IMR-90 (cell line): Measurements from ENCODE around the gene CEBPG. TPM values are rescaled to one million over a fixed set of nuclear protein-coding genes. Genes with fewer than 3 reads are reported as not detected.

Experiments
- ATAC-seq: fragments of 200-7000 bp; cut with Tn5 transposase; 2 replicates; pipeline ENCODE4 v1.9.1; 2020; ENCODE audit warnings: low read depth, mild to moderate bottlenecking, moderate library complexity
- BruUV-seq: library from RNA; stranded (reverse); fragments of 400-500 nt; replicated peaks from 2 replicates; lab custom pipeline; 2021; lab: Mats Ljungman, UMichigan
- CTCF ChIA-PET: fragments of 300-600 bp; formaldehyde crosslinking; extraction: SDS; loops from one replicate; lab custom pipeline; 2021; ENCODE audit warnings: antibody characterized with exemption; lab: Yijun Ruan, JAX
- POLR2A ChIA-PET: fragments of 300-600 bp; sonication (Branson Sonifier 250); formaldehyde crosslinking; loops from one replicate; lab custom pipeline; 2022; ENCODE audit warnings: antibody characterized with exemption; ENCODE audit not compliant: unreplicated experiment; lab: Charles Lee
- DNase-seq: peaks from one replicate; pipeline ENCODE4 v3.0.0; 2013
- H2AFZ ChIP-seq: replicated peaks from 2 replicates; pipeline ENCODE3; 2013; ENCODE audit warnings: low read length, mild to moderate bottlenecking; ENCODE audit not compliant: poor library complexity
- H2AK5ac ChIP-seq: 2 replicates; pipeline ENCODE4 v1.6.1; 2013; ENCODE audit warnings: low read depth, low read length, inconsistent platforms
- H2AK9ac ChIP-seq: replicated peaks from 2 replicates; pipeline ENCODE3; 2013; ENCODE audit warnings: mild to moderate bottlenecking, low read depth, low read length, moderate library complexity; ENCODE audit not compliant: poor library complexity
- H2BK120ac ChIP-seq: 2 replicates; pipeline ENCODE4 v1.6.1; 2013; ENCODE audit warnings: low read depth, low read length, inconsistent platforms
- H2BK15ac ChIP-seq: 3 replicates; pipeline ENCODE4 v1.6.1; 2013; ENCODE audit warnings: low read depth, low read length, inconsistent platforms
- H2BK20ac ChIP-seq: 2 replicates; pipeline ENCODE4 v1.6.1; 2013; ENCODE audit warnings: low read depth, mild to moderate bottlenecking, inconsistent platforms, low read length, moderate library complexity
- H2BK5ac ChIP-seq: 2 replicates; pipeline ENCODE4 v1.6.1; 2013; ENCODE audit warnings: mild to moderate bottlenecking, low read depth, low read length, inconsistent platforms; ENCODE audit not compliant: poor library complexity, severe bottlenecking
- H3K14ac ChIP-seq: replicated peaks from 2 replicates; pipeline ENCODE4 v1.6.1; 2013; ENCODE audit warnings: low read depth, low read length, inconsistent platforms
- H3K18ac ChIP-seq: 2 replicates; pipeline ENCODE4 v1.6.1; 2013; ENCODE audit warnings: low read depth, low read length, control low read depth
- H3K23ac ChIP-seq: 2 replicates; pipeline ENCODE4 v1.6.1; 2013; ENCODE audit warnings: low read depth, low read length, inconsistent platforms
- H3K27ac ChIP-seq: 2 replicates; pipeline ENCODE4 v1.5.1; 2013; ENCODE audit warnings: mild to moderate bottlenecking, control low read depth, low read length; ENCODE audit not compliant: insufficient read depth
- H3K27me3 ChIP-seq: 2 replicates; pipeline ENCODE4 v1.6.1; 2013; ENCODE audit warnings: low read length; ENCODE audit not compliant: control insufficient read depth, insufficient read depth
- H3K36me3 ChIP-seq: 2 replicates; pipeline ENCODE4 v1.6.1; 2013; ENCODE audit warnings: low read length, mixed read lengths; ENCODE audit not compliant: control insufficient read depth, insufficient read depth
- H3K4ac ChIP-seq: 2 replicates; pipeline ENCODE4 v1.6.1; 2013; ENCODE audit warnings: low read depth, low read length, inconsistent platforms
- H3K4me1 ChIP-seq: 2 replicates; pipeline ENCODE4 v1.6.1; 2013; ENCODE audit warnings: low read length, mixed read lengths; ENCODE audit not compliant: control insufficient read depth, insufficient read depth
- H3K4me2 ChIP-seq: 2 replicates; pipeline ENCODE4 v1.6.1; 2013; ENCODE audit warnings: low read depth, mild to moderate bottlenecking, control low read depth, low read length, moderate library complexity
- H3K4me3 ChIP-seq: 2 replicates; pipeline ENCODE4 v1.5.1; 2013; ENCODE audit warnings: low read depth, mild to moderate bottlenecking, control low read depth, low read length, moderate library complexity; ENCODE audit not compliant: insufficient read depth
- H3K56ac ChIP-seq: 2 replicates; pipeline ENCODE4 v1.6.1; 2013; ENCODE audit warnings: low read length, inconsistent platforms; ENCODE audit not compliant: insufficient read depth; ENCODE audit errors: extremely low read depth
- H3K79me1 ChIP-seq, 2 experiments: 2 replicates each; pipeline ENCODE4 v1.6.1; 2013; ENCODE audit warnings: low read length in 2 of 2, inconsistent platforms in 1 of 2, low read depth in 1 of 2
- H3K9ac ChIP-seq: 2 replicates; pipeline ENCODE4 v1.6.1; 2013; ENCODE audit warnings: low read depth, low read length, control low read depth
- H3K9me1 ChIP-seq: 2 replicates; pipeline ENCODE4 v1.6.1; 2013; ENCODE audit warnings: low read length, inconsistent platforms; ENCODE audit not compliant: insufficient read depth
- H3K9me3 ChIP-seq: 2 replicates; pipeline ENCODE4 v1.6.1; 2013; ENCODE audit warnings: low read length; ENCODE audit not compliant: control insufficient read depth, insufficient read depth
- H4K20me1 ChIP-seq: 2 replicates; pipeline ENCODE4 v1.6.1; 2013; ENCODE audit warnings: low read length, inconsistent platforms; ENCODE audit not compliant: insufficient read depth
- H4K5ac ChIP-seq: 2 replicates; pipeline ENCODE4 v1.6.1; 2013; ENCODE audit warnings: mild to moderate bottlenecking, low read depth, low read length, control low read depth
- H4K8ac ChIP-seq, 2 experiments: 2 replicates each; pipeline ENCODE4 v1.6.1; 2013; ENCODE audit warnings: low read depth in 2 of 2, low read length in 2 of 2, control low read depth in 1 of 2, inconsistent platforms in 1 of 2
- H4K91ac ChIP-seq: 2 replicates; pipeline ENCODE4 v1.6.1; 2013; ENCODE audit warnings: low read depth, low read length, inconsistent platforms; ENCODE audit not compliant: insufficient read depth
- BHLHE40 ChIP-seq: fragments of 150-350 bp; IDR thresholded peaks from 2 replicates; pipeline ENCODE4 v1.6.1; 2016; ENCODE audit warnings: mild to moderate bottlenecking, low read depth, low read length
- CEBPB ChIP-seq: IDR thresholded peaks from 2 replicates; pipeline ENCODE4 v1.6.1; 2012; ENCODE audit warnings: low read depth, low read length, improper control_type of control experiment
- CHD1 ChIP-seq: IDR thresholded peaks from 2 replicates; pipeline ENCODE4 v1.6.1; 2012; ENCODE audit warnings: low read depth, low read length, improper control_type of control experiment
- CTCF ChIP-seq: conservative IDR thresholded peaks from 2 replicates; pipeline ENCODE4 v1.5.1; 2012; ENCODE audit warnings: mild to moderate bottlenecking, low read depth, low read length, improper control_type of control experiment
- FOS ChIP-seq: fragments of 150-350 bp; IDR thresholded peaks from 2 replicates; pipeline ENCODE4 v1.6.1; 2016; ENCODE audit warnings: low read depth, low read length
- MAFK ChIP-seq: IDR thresholded peaks from 2 replicates; pipeline ENCODE4 v1.6.1; 2012; ENCODE audit warnings: low read depth, low read length, improper control_type of control experiment
- MAZ ChIP-seq: IDR thresholded peaks from 2 replicates; pipeline ENCODE4 v1.6.1; 2012; ENCODE audit warnings: low read depth, mild to moderate bottlenecking, low read length, improper control_type of control experiment, moderate library complexity, borderline replicate concordance
- MXI1 ChIP-seq: IDR thresholded peaks from 2 replicates; pipeline ENCODE4 v1.6.1; 2012; ENCODE audit warnings: low read depth, mild to moderate bottlenecking, low read length, moderate library complexity, borderline replicate concordance
- NFE2L2 ChIP-seq: fragments of 150-350 bp; IDR thresholded peaks from 2 replicates; pipeline ENCODE4 v1.6.1; 2016; ENCODE audit warnings: low read depth, mild to moderate bottlenecking, low read length
- POLR2A ChIP-seq: IDR thresholded peaks from 2 replicates; pipeline ENCODE4 v1.6.1; 2012; ENCODE audit warnings: mild to moderate bottlenecking, low read depth, low read length
- RAD21 ChIP-seq: IDR thresholded peaks from 2 replicates; pipeline ENCODE4 v1.6.1; 2012; ENCODE audit warnings: low read length, improper control_type of control experiment
- RCOR1 ChIP-seq: IDR thresholded peaks from 2 replicates; pipeline ENCODE4 v1.6.1; 2012; ENCODE audit warnings: mild to moderate bottlenecking, low read length, improper control_type of control experiment; ENCODE audit not compliant: insufficient replicate concordance
- RFX5 ChIP-seq: IDR thresholded peaks from 2 replicates; pipeline ENCODE4 v1.8.0; 2012; ENCODE audit warnings: low read depth, mild to moderate bottlenecking, low read length, moderate library complexity
- SMC3 ChIP-seq: fragments of 150-350 bp; IDR thresholded peaks from 2 replicates; pipeline ENCODE4 v1.6.1; 2016; ENCODE audit warnings: low read depth, mild to moderate bottlenecking, antibody characterized with exemption, low read length, moderate library complexity
- USF2 ChIP-seq: fragments of 150-350 bp; IDR thresholded peaks from 2 replicates; pipeline ENCODE4 v1.6.1; 2017; ENCODE audit warnings: mild to moderate bottlenecking, antibody characterized with exemption, low read length, low read depth
- WGBS, 2 experiments: methylation state at CpG; one replicate each; pipeline versions ENCODE4 v1.1.5 to v1.1.7; 2013; ENCODE audit warnings: missing lambda C conversion rate in 2 of 2; ENCODE audit not compliant: insufficient read length in 1 of 2; ENCODE audit errors: extremely low coverage in 2 of 2; 5-methylcytosine and 5-hydroxymethylcytosine counted together
- dilution Hi-C: fragments of 300-500 bp; cut with HindIII; formaldehyde crosslinking; loops from one replicate; pipeline ENCODE4 v1.14.3; 2018; ENCODE audit warnings: low sequenced_read_pairs; ENCODE audit not compliant: unreplicated experiment
- in situ Hi-C: fragments of 300-500 bp; cut with MboI; formaldehyde crosslinking; loops from 3 replicates; pipeline ENCODE4 v1.14.3; 2019; ENCODE audit warnings: low sequenced_read_pairs, inconsistent platforms, mixed read lengths
- intact Hi-C: fragments of 100-400 bp; cut with micrococcal nuclease; formaldehyde crosslinking; loops from 2 replicates; pipeline ENCODE4 v1.10.0; 2022
- polyA plus RNA-seq, 3 experiments: library from polyadenylated mRNA; depleted of rRNA; stranded (reverse); fragments of >200 nt; gene quantifications; 2 replicates each; pipeline ENCODE4 v1.2.3, GENCODE V29; 2012; ENCODE audit warnings: low replicate concordance in 1 of 3
- total RNA-seq: library from RNA; depleted of rRNA; stranded (reverse); fragments of >200 nt; gene quantifications from 2 replicates; pipeline ENCODE4 v1.2.3, GENCODE V29; 2012
- TF ChIP-seq, protein P1 (sequence below): fragments of 150-350 bp; IDR thresholded peaks from 2 replicates; pipeline ENCODE4 v1.6.1; 2016; ENCODE audit warnings: low read depth, mild to moderate bottlenecking, low read length, moderate library complexity, borderline replicate concordance

Gene CEBPG
- total and polyA plus RNA-seq, 2 of the 4 experiments (the other 2 are of a cell fraction): 9.2 to 14.3 TPM

DNA sequence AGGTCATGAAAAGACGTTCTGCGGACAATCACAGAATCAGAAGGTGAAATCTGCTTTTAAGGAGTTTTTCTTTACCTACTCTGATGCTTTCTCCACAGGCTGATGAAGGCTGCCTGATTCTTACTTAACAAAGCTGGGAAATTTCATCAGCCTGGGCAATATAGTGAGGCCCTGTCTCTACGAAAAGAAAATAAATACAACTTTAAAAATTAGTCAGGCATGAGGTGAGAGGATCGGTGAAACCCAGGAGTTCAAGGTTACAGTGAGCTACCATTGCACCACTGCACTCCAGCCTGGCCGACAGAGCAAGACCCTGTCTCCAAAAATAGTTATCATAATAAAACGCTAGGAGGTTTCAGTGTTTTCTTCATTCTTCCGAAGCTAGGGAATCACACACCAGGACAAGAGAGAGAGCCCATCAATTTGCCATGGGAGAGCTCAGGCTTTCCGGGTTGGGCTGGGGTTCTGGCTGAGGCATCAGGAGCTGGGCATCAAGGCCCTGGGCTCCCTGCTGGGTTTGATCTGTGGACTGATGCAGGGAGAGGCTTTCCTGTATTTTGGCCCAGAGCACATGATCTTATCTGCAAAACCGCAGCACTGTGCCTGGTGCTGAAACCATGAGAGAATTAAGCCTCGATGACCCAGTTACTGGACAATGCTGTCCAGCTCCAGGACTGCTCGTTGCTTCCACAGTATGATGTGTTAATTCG, 25.1 kb upstream of the CEBPG start:
- H3K4me1 ChIP-seq: no peaks in the 10 kb centered on the region

More for the DNA sequence above, 25.1 kb upstream of the CEBPG start:
- H4K8ac ChIP-seq: no peak overlapping the region
- DNase-seq (no peak), ATAC-seq (no peak)
- dilution Hi-C loops (no loop called here), in situ Hi-C loops (no loop called here), intact Hi-C loops (no loop called here)
- H2BK20ac ChIP-seq: no peak overlapping the region
- no peak overlapping the region for H3K4me3 ChIP-seq
- H2BK15ac ChIP-seq: no peak overlapping the region
- H3K79me1 ChIP-seq: no peaks in the 10 kb centered on the region
- POLR2A ChIA-PET: no interaction called here
- no peak overlapping the region for H4K5ac ChIP-seq
- peaks cover 5% of the 10 kb centered on the region for H3K27me3 ChIP-seq
- no peak overlapping the region for H3K9ac ChIP-seq
- WGBS, 2 experiments: 55% methylated on average over 3 of the region's 12 CpGs; no CpG with 5 or more reads in 1 of the 2 experiments
- no peak overlapping the region for H2BK5ac ChIP-seq
- no peak overlapping the region for H2AK5ac ChIP-seq
- no peak overlapping the region for H3K27ac ChIP-seq
- TF ChIP-seq BHLHE40: no peak
- no peak for TF ChIP-seq RAD21
- TF ChIP-seq, protein P1, sequence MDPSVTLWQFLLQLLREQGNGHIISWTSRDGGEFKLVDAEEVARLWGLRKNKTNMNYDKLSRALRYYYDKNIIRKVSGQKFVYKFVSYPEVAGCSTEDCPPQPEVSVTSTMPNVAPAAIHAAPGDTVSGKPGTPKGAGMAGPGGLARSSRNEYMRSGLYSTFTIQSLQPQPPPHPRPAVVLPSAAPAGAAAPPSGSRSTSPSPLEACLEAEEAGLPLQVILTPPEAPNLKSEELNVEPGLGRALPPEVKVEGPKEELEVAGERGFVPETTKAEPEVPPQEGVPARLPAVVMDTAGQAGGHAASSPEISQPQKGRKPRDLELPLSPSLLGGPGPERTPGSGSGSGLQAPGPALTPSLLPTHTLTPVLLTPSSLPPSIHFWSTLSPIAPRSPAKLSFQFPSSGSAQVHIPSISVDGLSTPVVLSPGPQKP: no peak
- TF ChIP-seq CHD1: no peak
- TF ChIP-seq SMC3: no peak
- TF ChIP-seq NFE2L2: no peak
- no peak for TF ChIP-seq CTCF
- no peak for TF ChIP-seq RFX5
- TF ChIP-seq RCOR1: no peak
- TF ChIP-seq FOS: no peak
- no peak for TF ChIP-seq MXI1
- no peak for TF ChIP-seq MAFK
- no peak for TF ChIP-seq POLR2A
- TF ChIP-seq CEBPB: no peak
- no peak for TF ChIP-seq USF2
- TF ChIP-seq MAZ: no peak
- CTCF ChIA-PET: no interaction called here
- H2AFZ ChIP-seq: no peak overlapping the region
- no peak overlapping the region for H2BK120ac ChIP-seq
- no peak overlapping the region for H2AK9ac ChIP-seq
- no peak overlapping the region for H3K56ac ChIP-seq
- no peak overlapping the region for H3K4ac ChIP-seq
- H3K14ac ChIP-seq: no peak overlapping the region
- H4K20me1 ChIP-seq: no peaks in the 10 kb centered on the region
- H4K91ac ChIP-seq: no peak overlapping the region
- no peak overlapping the region for H3K4me2 ChIP-seq
- H3K9me3 ChIP-seq: no peaks in the 10 kb centered on the region
- H3K9me1 ChIP-seq: no peaks in the 10 kb centered on the region
- no peak overlapping the region for H3K23ac ChIP-seq
- no peak overlapping the region for H3K18ac ChIP-seq
- no TSS peak for BruUV-seq
- H3K36me3 ChIP-seq: no peaks in the 10 kb centered on the region
